Mesenchymal stem cell (in vitro differentiated cells and primary cell): ENCODE results near the gene TOM1L2.

ENCODE experiments used
- DNase-seq: peaks from one replicate; pipeline ENCODE4 v3.0.0-alpha.2; 2013
- H2AFZ ChIP-seq: one replicate; pipeline ENCODE4 v1.6.1; 2013; ENCODE audit warnings: low read depth, mild to moderate bottlenecking, control low read depth, inconsistent platforms, low read length, moderate library complexity
- H2AK5ac ChIP-seq: 2 replicates; pipeline ENCODE4 v1.6.1; 2013; ENCODE audit warnings: low read length, moderate library complexity, mild to moderate bottlenecking, inconsistent platforms; ENCODE audit not compliant: severe bottlenecking
- H2BK120ac ChIP-seq: one replicate; pipeline ENCODE4 v1.6.1; 2013; ENCODE audit warnings: low read depth, mild to moderate bottlenecking, inconsistent platforms, low read length, moderate library complexity
- H2BK12ac ChIP-seq, 2 experiments: one replicate each; pipeline ENCODE4 v1.6.1; 2013; ENCODE audit warnings: inconsistent platforms in 2 of 2, low read length in 2 of 2, mild to moderate bottlenecking in 2 of 2, moderate library complexity in 2 of 2, control low read depth in 1 of 2
- H2BK15ac ChIP-seq: one replicate; pipeline ENCODE4 v1.6.1; 2013; ENCODE audit warnings: mild to moderate bottlenecking, low read depth, inconsistent platforms; ENCODE audit not compliant: poor library complexity, severe bottlenecking
- H2BK5ac ChIP-seq: 2 replicates; pipeline ENCODE4 v1.6.1; 2013; ENCODE audit warnings: low read depth, mild to moderate bottlenecking, low read length, control low read depth, inconsistent platforms; ENCODE audit not compliant: poor library complexity, severe bottlenecking
- H3K14ac ChIP-seq, 2 experiments: one replicate each; pipeline ENCODE4 v1.6.1; 2013; ENCODE audit warnings: inconsistent platforms in 2 of 2, low read length in 2 of 2, control low read depth in 1 of 2, mild to moderate bottlenecking in 1 of 2, moderate library complexity in 1 of 2
- H3K18ac ChIP-seq, 2 experiments: one replicate each; pipeline ENCODE4 v1.6.1; 2013; ENCODE audit warnings: inconsistent platforms in 2 of 2, low read length in 2 of 2, control low read depth in 1 of 2, low read depth in 1 of 2, mild to moderate bottlenecking in 1 of 2
- H3K23ac ChIP-seq, 2 experiments: one replicate each; pipeline ENCODE4 v1.6.1; 2013; ENCODE audit warnings: inconsistent platforms in 2 of 2, low read length in 2 of 2, mild to moderate bottlenecking in 2 of 2, moderate library complexity in 2 of 2, control low read depth in 1 of 2
- H3K27ac ChIP-seq: 2 replicates; pipeline ENCODE4 v1.5.1; 2013; ENCODE audit warnings: mild to moderate bottlenecking, moderate library complexity, low read length, control low read depth, inconsistent platforms; ENCODE audit not compliant: poor library complexity, severe bottlenecking
- H3K27me3 ChIP-seq, 2 experiments: 2 replicates each; pipeline versions ENCODE4 v1.6.1 to v1.7.0; 2013; ENCODE audit warnings: low read length in 2 of 2, mild to moderate bottlenecking in 2 of 2, moderate library complexity in 2 of 2, control low read depth in 1 of 2, inconsistent platforms in 1 of 2; ENCODE audit not compliant: control insufficient read depth in 1 of 2, insufficient read depth in 1 of 2
- H3K36me3 ChIP-seq, 2 experiments: 2 replicates each; pipeline versions ENCODE4 v1.6.1 to v1.7.0; 2013; ENCODE audit warnings: low read length in 2 of 2, control low read depth in 1 of 2, inconsistent platforms in 1 of 2, low read depth in 1 of 2, mild to moderate bottlenecking in 1 of 2; ENCODE audit not compliant: insufficient read depth in 2 of 2, control insufficient read depth in 1 of 2
- H3K4ac ChIP-seq, 2 experiments: one replicate each; pipeline ENCODE4 v1.6.1; 2013; ENCODE audit warnings: inconsistent platforms in 2 of 2, low read length in 2 of 2, mild to moderate bottlenecking in 2 of 2, moderate library complexity in 2 of 2, control low read depth in 1 of 2, low read depth in 1 of 2
- H3K4me1 ChIP-seq: 2 replicates; pipeline ENCODE4 v1.6.1; 2013; ENCODE audit warnings: low read depth, low read length, control low read depth; ENCODE audit not compliant: control insufficient read depth, insufficient read depth
- H3K4me2 ChIP-seq: 2 replicates; pipeline ENCODE4 v1.6.1; 2013; ENCODE audit warnings: low read length, mild to moderate bottlenecking, inconsistent platforms; ENCODE audit not compliant: poor library complexity, severe bottlenecking
- H3K4me3 ChIP-seq, 2 experiments: 2 replicates each; pipeline versions ENCODE4 v1.5.1 to v1.7.0; 2013; ENCODE audit warnings: low read length in 2 of 2, mild to moderate bottlenecking in 2 of 2, control low read depth in 1 of 2, low read depth in 1 of 2; ENCODE audit not compliant: insufficient read depth in 1 of 2
- H3K79me1 ChIP-seq: replicated peaks from 2 replicates; pipeline ENCODE4 v1.6.1; 2013; ENCODE audit warnings: mild to moderate bottlenecking, control low read depth, low read length, inconsistent platforms; ENCODE audit not compliant: poor library complexity, severe bottlenecking
- H3K9ac ChIP-seq: 2 replicates; pipeline ENCODE4 v1.7.0; 2013; ENCODE audit warnings: mild to moderate bottlenecking, low read length, moderate library complexity
- H3K9me3 ChIP-seq: 2 replicates; pipeline ENCODE4 v1.7.0; 2013; ENCODE audit warnings: mild to moderate bottlenecking, low read length; ENCODE audit not compliant: control insufficient read depth
- H4K8ac ChIP-seq: one replicate; pipeline ENCODE4 v1.6.1; 2013; ENCODE audit warnings: inconsistent platforms, mild to moderate bottlenecking, low read length, moderate library complexity
- H4K91ac ChIP-seq: one replicate; pipeline ENCODE4 v1.6.1; 2013; ENCODE audit warnings: mild to moderate bottlenecking, low read length, inconsistent platforms
- WGBS: methylation state at CpG from one replicate; pipeline ENCODE4 v1.1.7; 2013; ENCODE audit warnings: mixed read lengths; 5-methylcytosine and 5-hydroxymethylcytosine counted together

Gene TOM1L2

GRCh38 chr17:17810895-17811248 lies 161.3 kb downstream of the TOM1L2 start:
- no peak overlapping the region for H2BK5ac ChIP-seq
- no peaks in the 10 kb centered on the region for H3K9me3 ChIP-seq

GRCh38 chr17:17810084-17810894 lies 161.9 kb downstream of the TOM1L2 start:
- H3K9me3 ChIP-seq = no peaks in the 10 kb centered on the region
- H3K27ac ChIP-seq = peak overlapping the region; percentile 57
- no peak overlapping the region for H2AFZ ChIP-seq
- peak overlapping the region; percentile 80 to 92 for H3K18ac ChIP-seq
- peaks cover 9% of the 10 kb centered on the region for H3K79me1 ChIP-seq
- H3K23ac ChIP-seq = no peak overlapping the region
- peak overlapping the region; percentile 60 to 75 for H3K4ac ChIP-seq
- H4K8ac ChIP-seq = peak overlapping the region; percentile 75
- H4K91ac ChIP-seq = peak overlapping the region; percentile 89
- H2BK5ac ChIP-seq = peak overlapping the region; percentile 69
- WGBS = 12% methylated on average over 65 of the region's 68 CpGs
- H3K4me1 ChIP-seq = peaks cover 50% of the 10 kb centered on the region
- H3K4me2 ChIP-seq = peak overlapping the region; percentile 81
- peaks cover 56 to 75% of the 10 kb centered on the region in 2 experiments for H3K36me3 ChIP-seq
- H2BK12ac ChIP-seq = peak overlapping the region in 1 of 2 experiments; percentile 67
- H3K9ac ChIP-seq = peak overlapping the region; percentile 80
- peak overlapping the region; percentile 26 for H2BK15ac ChIP-seq
- H2AK5ac ChIP-seq = peak overlapping the region; percentile 17
- DNase-seq = peak; percentile 84
- H2BK120ac ChIP-seq = peak overlapping the region; percentile 85
- H3K27me3 ChIP-seq = no peaks in the 10 kb centered on the region
- peak overlapping the region; percentile 32 to 37 for H3K4me3 ChIP-seq
- H3K14ac ChIP-seq = peak overlapping the region in 1 of 2 experiments; percentile 89

More at GRCh38 chr17:17810895-17811248, 161.3 kb downstream of the TOM1L2 start:
- peak overlapping the region; percentile 38 for H4K8ac ChIP-seq
- peaks cover 9% of the 10 kb centered on the region for H3K79me1 ChIP-seq
- H3K23ac ChIP-seq = no peak overlapping the region
- no peak for DNase-seq
- H2BK120ac ChIP-seq = no peak overlapping the region
- peaks cover 45% of the 10 kb centered on the region for H3K4me1 ChIP-seq
- no peak overlapping the region for H3K27ac ChIP-seq
- H3K36me3 ChIP-seq = peaks cover 56 to 75% of the 10 kb centered on the region in 2 experiments
- H2BK12ac ChIP-seq = peak overlapping the region in 1 of 2 experiments; percentile 49
- peak overlapping the region; percentile 17 for H2AK5ac ChIP-seq
- H3K18ac ChIP-seq = peak overlapping the region; percentile 80 to 92
- peak overlapping the region; percentile 31 for H2BK15ac ChIP-seq
- peak overlapping the region; percentile 81 for H3K4me2 ChIP-seq
- H3K14ac ChIP-seq = peak overlapping the region in 1 of 2 experiments; percentile 64
- no peak overlapping the region for H4K91ac ChIP-seq
- no peak overlapping the region for H3K4me3 ChIP-seq
- no peaks in the 10 kb centered on the region for H3K27me3 ChIP-seq
- no peak overlapping the region for H2AFZ ChIP-seq
- peak overlapping the region in 1 of 2 experiments; percentile 35 for H3K4ac ChIP-seq
- H3K9ac ChIP-seq = no peak overlapping the region
- 59% methylated on average over 21 of the region's 27 CpGs for WGBS

GRCh38 chr17:17809531-17810083 lies 162.6 kb downstream of the TOM1L2 start:
- Histone ChIP-seq H4K91ac (peak overlapping the region; percentile 76), H3K18ac (peak overlapping the region; percentile 80 to 92), H3K27me3 (no peaks in the 10 kb centered on the region), H3K4ac (peak overlapping the region in 1 of 2 experiments; percentile 60), H4K8ac (peak overlapping the region; percentile 75), H2BK15ac (peak overlapping the region; percentile 35), H3K4me2 (peak overlapping the region; percentile 81), H3K27ac (no peak overlapping the region), H2BK5ac (peak overlapping the region; percentile 33), H2BK12ac (peak overlapping the region; percentile 6 to 61), H3K4me1 (peaks cover 48% of the 10 kb centered on the region), H3K23ac (no peak overlapping the region), H3K14ac (no peak overlapping the region), H2BK120ac (peak overlapping the region; percentile 85), H3K9me3 (no peaks in the 10 kb centered on the region), H3K4me3 (peak overlapping the region; percentile 32 to 37), H2AFZ (no peak overlapping the region), H2AK5ac (no peak overlapping the region), H3K9ac (peak overlapping the region; percentile 80), H3K36me3 (peaks cover 53 to 73% of the 10 kb centered on the region in 2 experiments), H3K79me1 (peaks cover 9% of the 10 kb centered on the region)
- DNase-seq = no peak
- 11% methylated on average over 47 of the region's 52 CpGs for WGBS
